ENCODE measurements around the gene GALNTL6. TPM values are rescaled to one million over a fixed set of nuclear protein-coding genes. Genes with fewer than 3 reads are reported as not detected.

Gene GALNTL6
- total RNA-seq, 1 donor from 2014 or later, result 10.0 TPM

DNA sequence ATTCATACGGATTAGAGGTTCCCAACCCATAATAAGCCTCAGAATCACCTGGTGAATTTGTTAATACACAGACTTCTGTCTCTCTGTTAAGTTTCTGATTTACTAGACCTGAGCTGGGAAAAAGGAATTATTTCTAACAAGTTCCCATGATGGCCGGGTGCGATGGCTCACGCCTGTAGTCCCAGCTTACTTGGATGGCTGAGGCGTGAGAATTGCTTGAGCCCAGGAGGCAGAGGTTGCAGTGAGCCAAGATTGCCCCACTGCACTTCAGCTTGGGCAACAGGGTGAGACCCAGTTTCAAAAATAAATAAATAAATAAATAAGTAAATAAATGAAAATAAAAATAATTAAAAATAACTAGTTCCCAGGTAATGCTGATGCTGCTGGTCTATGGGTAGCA, 412.3 kb downstream of the GALNTL6 start:
- no peak for DNase-seq

DNA sequence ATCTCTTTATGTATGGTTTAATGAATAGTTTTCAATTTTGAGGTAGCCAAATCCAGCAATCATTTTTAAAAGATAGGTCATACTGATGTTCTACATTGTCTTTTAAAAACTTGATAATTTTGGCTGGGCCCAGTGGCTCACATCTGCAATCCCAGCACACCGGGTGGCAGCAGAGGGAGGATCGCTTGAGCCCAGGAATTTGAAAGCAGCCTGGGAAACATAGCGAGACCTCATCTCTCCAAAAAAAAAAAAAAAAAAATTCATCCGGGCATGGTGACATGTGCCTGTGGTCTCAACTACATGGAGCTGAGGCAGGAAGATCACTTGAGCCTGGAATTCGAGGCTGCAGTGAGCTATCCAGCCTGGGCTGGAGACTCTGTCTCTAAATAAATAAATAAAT, 419.8 kb downstream of the GALNTL6 start:
- no peak for DNase-seq

DNA sequence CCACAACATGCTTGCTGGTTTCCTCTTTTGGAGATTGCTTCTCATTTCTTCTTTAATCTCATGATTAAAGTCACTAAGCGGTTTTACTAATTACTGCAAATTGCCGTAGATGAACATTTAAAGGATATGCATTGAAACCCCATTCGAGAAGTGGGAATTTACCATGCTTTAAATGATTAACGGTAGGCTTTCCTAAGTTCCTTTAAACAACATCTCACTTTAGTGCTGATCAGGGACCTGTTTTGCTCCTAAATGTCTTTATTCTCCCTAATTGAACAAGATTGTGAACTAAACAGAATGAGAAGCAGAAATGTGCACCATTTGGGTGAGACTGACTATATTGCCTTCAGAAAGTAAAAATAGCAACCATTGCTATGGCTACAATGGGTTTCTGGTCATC, 430.3 kb downstream of the GALNTL6 start:
- DNase-seq, result no peak

DNA sequence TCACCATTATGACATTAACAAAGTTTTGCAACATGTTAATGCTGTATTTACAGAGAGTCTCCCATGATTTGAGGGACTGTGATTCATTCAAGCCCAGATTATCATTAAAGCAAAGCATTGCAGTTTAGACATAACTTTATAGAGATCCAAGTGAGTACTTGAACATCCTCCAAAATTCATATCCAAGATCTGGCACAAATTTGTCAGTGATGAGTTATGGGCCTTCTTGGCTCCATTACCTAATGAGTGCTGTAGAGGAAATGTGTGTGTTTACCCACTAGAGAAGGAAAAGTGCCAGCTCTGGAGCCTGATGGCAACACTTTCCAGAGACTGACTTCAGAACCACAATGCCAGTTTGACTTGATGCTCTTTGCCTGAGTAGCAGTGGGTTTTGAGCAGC, 432.3 kb downstream of the GALNTL6 start:
- no peak for DNase-seq

DNA sequence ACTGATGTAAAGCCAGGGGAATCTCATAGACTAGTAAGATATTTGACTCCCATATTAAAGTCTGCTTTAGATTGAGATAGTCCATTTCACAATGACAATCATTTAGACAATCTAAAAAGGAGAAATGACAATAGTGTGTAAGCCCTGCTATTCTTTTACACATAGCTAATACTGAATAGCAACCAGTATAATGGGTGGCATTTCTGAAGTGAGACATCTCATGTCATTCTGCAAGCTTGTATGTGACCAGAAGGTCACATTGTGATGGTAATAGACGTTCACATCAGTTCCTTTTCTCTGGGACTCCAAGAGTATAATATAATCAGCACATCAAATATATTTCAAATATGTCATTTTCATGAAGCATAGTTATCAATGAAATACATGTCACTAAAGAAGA, 440.2 kb downstream of the GALNTL6 start:
- DNase-seq, result no peak

DNA sequence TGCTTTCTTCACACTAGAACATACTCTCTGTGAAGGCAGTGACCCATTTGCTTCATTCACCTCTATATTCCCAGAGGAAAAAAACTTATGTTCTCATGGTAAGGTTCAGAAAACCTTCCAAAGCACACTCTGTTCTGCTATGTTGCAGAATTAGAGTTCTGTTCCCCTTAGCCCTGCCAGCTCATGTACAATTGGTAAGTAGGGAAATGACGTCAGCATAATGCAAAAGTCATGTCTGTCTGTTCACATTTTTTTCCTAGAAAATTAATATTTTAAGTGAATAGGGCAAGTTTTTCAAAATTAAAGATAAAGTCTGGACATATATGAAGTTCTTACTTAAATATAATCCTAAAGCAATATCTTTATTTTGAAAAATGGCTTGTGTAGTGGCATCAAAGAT, 443.6 kb downstream of the GALNTL6 start:
- no peak for DNase-seq

DNA sequence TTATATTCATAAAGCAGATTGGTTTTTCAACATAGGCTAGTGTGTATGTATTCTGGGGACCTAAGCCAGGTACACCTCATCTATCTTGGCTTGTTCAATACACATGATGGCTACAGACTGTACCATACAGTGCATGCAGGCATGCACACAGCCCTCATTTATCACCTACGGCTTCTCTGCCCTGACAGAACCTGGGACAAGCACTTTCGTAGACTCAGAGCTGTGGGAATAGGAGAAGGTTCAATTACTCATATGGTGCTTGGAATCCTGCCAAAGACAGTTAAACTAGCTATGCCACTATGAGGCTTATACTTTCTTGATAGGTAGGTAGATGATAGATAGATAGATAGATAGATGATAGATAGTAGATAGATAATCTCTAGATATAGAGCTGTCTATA, 457.2 kb downstream of the GALNTL6 start:
- no peak for DNase-seq

DNA sequence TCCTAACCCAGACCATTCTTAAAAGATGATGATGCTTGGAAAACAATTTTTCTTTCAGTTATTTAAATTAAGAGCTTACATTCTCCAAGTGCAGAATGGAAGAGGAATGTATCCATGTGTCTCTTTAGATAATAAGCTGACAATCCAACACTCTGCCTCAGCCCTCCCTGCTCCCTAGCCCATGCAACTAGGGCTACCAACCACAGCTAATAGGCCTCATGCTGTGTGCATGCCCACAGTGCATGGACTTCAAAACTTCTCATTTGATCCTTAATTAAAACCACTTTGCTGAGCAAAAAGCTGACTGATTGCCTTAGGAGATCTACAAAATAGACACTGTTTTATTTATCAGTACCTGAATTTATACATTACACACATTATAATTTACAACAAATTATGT, 473.9 kb downstream of the GALNTL6 start:
- no peak for DNase-seq

DNA sequence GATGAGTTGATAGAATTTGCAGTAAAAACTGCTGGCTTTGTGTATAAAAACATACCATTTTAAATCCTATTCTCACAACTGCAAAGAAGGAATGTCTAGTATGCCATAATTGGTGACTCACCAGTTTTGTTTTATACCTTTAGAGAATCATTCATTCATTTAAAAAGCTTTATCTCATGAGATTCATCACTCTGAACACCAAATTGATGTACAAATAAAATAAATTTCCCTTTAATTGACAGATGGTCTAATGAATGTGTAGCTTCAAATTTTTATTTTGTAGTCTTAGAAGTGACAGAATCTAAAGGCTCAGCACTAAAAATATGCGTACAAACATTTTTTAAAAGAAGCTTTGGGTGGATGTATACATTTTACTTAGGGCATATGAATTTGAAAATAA, 492.5 kb downstream of the GALNTL6 start:
- DNase-seq, result no peak

DNA sequence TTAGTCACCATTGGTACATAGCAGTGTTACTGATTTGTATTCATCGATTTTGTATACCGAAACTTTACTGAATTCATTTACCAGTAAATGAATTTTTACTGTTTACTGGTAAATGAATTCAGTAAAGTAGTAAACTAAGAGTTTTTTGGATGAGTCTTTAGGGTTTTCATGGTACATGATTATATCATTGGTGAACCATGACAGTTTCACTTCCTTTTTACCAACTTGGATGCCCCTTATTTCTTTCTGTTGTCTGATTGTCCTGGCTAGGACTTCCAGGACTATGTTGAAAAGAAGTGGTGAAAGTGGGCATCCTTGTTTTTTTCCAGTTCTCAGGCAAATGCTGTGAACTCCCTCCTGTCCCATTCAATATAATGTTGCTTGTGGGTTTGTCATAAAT, 494.9 kb downstream of the GALNTL6 start:
- DNase-seq, result no peak

DNA sequence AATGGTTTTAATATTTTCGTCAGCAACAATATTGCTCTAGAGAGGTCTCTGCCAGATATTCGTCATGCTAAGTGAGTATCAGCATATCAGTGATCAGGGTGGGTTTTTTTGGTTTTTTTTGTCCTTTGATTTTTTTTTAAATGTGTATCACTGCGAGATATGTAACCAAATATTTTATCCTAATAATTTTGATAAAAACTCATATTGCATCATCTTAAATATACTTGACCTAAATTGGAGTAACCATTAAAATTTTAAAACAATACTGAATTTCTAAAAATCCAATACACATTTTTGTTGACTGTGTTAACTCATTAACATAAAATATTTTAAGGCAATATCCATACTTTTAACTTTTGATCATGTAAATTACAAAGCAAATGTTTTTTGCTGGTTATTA, 498.5 kb downstream of the GALNTL6 start:
- no peak for DNase-seq

DNA sequence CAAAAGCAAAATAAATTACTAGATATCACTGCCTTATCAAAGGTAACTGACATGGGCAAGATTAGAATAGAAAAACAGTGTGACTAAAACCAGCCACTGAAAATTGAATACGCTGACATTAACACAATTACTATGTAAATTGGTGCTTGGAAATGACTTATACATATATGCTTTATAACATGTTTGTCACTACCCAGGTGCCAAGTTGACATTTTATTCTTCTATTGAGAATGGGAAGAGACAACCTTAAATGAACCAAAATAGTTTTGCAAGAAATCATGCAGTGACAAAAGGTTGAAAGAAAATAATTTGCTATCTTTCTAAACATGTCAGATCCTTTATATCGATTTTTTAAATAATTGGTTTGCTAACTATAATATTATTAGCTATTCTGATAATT, 510.1 kb downstream of the GALNTL6 start:
- no peak for DNase-seq

DNA sequence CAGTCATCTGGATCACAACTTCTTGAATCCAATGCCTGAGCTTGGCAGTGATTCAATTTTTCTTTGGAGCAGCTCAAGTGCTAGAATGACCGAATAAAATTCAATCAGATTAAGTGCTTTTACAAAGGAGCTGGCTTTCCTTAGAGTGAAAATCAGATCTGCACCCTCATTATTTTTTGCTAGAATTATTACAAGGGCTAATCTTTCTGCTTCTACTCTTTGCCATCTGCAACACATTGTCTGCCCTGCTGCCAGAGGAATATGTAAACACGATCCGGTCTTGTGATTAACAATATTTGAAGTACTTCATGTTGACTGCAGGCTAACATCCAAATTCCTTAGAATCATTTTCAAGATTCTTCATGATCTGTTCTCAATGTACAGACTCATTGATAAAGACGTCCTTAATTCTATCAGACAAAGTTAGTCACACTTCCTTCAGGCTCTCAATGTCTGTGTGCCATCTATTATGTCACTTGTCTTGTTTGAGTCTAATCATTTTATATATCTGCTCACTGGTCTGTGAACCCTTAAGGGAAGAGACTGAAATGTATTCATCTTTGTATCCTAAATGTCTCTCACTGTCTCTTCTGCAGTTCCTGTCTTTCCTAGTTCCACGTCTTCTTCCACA, 531.2 kb downstream of the GALNTL6 start:
- DNase-seq, result no peak

DNA sequence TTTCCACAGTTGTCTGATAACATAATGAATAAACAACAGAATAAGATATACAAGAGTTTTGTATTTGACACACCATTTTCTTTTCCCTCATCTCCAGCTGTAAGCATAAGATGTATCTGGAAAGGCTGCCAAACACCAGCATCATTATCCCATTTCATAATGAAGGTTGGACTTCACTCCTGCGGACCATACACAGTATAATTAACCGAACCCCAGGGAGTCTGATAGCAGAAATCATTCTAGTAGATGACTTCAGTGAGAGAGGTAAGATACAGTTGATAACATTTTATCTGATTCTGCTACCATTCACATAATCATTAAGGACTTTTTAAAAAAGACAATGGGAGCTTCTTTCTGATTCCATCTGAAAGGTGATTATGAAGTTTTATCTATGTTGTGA, 535.2 kb downstream of the GALNTL6 start:
- DNase-seq, result no peak

DNA sequence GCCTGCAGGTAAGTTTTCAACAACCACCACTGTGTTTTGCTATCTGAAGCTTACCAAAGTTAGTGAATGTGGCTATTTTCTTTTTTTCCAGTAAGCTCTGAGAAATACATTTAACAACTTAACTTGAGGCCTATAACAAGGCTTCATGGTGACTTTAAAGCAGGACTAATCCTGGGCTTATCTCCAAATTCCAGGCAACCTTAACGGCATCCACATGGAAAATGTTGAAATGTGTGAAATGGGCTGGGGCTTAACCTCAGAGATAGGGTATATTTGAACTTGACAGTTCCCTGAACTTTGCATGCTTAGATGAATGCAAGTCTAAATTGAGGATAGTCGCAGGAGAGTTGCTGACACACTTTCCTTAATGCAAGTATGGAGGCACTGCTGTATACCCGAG, 539.2 kb downstream of the GALNTL6 start:
- no peak for DNase-seq

DNA sequence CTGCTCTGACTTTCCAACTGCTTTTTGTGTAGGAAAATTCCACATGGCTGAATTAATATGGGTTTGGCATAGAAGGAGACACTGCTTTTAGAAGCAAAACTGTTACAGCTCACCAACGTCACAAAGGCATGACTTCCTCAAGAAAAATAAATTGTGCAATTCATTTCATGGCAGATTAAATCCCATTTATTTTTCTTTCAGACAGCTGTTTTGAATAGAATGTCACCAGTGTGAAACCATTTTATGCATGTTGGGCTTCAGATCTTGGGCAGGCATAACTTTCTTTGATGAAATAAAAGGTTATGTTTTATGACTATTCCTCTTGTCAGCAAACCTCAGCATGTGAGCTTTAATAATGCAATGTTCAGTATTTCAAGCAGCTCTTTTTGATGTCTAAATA, 542.8 kb downstream of the GALNTL6 start:
- DNase-seq, result no peak

DNA sequence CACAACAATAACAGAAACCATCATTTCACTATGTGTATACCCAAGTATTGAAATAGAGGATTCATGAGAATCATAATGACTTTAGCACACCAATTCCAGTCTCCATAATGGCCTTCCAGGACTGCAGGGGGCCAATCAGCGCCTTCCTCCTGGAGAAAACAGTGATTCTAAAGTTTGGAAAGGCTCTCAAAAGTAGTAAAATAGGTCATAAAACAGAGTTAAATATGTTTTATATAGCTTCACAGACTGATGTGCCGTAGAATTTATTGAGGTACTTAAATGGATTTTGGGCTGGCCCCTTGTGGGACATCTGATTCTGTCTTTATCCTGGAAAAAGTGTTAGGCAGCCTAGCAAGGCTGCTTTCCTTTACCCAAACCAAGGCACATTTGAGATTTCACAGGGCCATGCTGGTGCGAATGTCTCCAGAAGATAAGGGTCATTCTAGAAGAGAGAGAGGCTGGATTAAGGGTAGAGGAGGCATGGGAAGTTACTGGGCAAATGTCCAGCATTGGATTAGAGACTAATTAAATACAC, 543.9 kb downstream of the GALNTL6 start:
- DNase-seq, result no peak

DNA sequence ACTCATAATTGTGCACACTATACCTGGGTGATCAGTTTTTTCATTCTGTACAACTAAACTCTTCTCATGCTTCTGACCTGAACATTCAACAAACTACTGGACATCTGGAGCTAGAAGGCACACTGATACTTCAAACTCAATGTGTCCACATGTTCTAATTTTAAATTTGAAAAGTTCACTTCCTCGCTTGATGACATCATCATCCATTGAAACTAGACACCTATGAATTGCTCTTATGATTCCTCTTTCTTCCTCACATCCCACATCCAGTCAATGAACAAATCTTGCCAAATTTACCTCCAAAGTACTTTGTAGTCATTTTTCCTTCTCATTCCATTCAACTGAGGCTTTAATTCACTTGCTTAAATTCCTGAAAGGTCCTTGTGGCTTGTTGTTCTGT, 549.4 kb downstream of the GALNTL6 start:
- no peak for DNase-seq

DNA sequence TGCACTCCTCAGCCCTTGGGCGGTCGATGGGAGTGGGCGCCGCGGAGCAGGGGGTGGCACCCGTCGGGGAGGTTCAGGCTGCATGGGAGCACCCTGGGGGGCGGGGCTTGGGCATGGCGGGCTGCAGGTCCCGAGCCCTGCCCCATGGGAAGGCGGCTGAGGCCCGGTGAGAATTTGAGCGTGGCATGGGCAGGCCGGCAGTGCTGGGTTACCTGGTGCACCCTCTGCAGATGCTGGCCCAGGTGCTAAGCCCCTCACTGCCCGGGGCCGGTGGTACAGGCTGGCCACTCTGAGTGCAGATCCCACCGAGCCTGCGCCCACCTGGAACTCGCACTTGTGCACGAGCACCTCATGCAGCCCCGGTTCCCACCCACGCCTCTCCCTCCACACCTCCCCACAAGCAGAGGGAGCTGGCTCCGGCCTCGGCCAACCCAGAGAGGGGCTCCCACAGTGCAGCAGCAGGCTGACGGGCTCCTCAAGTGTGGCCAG, 556.3 kb downstream of the GALNTL6 start:
- no peak for DNase-seq

DNA sequence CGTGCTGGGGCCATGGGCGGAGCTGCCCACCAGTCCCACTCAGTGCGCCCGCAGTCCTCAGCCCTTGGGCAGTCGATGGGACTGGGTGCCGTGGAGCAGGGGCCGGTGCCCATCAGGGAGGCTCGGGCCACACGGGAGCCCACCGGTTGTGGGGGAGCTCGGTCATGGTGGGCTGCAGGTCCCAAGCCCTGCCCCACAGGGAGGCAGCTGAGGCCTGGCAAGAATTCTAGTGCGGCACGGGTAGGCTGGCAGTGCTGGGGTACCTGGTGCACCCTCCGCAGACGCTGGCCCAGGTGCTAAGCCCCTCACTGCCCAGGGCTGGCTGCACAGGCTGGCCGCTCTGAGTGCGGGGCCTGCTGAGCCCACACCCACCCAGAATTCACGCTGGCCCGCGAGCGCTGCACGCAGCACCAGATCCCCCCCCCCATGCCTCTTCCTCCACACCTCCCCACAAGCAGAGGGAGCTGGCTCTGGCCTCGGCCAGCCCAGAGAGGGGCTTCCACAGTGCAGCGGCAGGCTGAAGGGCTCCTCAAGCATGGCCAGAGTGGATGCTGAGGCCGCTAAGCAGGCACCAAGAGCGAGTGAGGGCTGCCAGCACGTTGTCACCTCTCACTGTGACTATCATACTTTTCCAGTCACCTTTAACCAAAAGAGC, 564.4 kb downstream of the GALNTL6 start:
- no peak for DNase-seq

DNA sequence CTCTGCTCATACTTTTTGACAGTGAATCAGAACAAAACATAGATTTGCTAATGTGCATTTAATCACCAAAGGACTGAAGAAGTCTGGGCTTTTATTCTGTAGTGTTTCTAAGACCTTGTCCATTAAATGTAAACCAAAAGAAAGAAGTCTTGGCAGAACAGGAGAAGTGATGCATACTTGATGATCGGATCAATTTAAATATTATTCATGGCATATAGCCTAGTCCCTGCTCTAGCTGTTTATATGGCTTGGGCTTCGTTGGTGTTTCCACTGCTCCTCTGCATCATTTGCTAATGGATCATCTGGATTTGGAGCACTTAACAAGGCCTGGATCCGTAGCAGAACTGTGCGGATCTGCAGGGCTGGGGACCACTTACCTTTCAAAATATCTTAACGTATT, 566.6 kb downstream of the GALNTL6 start:
- DNase-seq, result no peak

DNA sequence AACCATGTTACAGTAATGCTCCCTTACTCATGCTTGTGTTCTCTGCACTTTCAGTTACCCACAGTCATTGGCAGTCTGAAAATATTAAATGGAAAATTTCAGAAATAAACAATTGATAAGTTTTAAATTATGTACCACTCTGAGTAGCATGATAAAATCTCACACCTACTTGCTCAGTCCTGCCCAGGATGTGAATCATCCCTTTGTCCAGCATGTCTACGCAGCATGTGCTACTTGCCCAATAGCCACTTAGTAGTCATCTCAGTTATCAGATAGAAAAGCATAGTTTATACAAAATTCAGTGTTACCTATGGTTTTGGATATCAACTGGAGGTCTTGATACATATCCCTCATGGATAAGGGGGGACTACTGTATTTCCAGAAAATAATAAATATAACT, 577.1 kb downstream of the GALNTL6 start:
- no peak for DNase-seq

DNA sequence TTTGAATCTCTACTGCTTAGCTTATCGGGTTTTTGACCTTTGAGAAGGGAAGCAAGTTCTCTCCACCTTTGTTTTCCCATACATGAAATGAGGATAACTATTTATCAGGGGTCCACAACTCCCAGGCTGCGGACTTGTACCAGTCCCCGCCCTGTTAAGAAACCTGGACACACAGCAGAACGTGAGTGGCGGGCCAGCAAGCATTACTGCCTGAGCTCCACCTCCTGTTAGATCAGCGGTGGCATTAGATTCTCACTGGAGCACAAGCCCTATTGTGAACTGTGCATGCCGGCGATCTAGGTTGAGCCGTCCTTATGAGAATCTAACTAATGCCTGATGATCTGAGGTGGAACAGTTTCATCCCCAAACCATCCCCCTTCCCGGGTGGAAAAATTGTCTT, 579.5 kb downstream of the GALNTL6 start:
- no peak for DNase-seq

DNA sequence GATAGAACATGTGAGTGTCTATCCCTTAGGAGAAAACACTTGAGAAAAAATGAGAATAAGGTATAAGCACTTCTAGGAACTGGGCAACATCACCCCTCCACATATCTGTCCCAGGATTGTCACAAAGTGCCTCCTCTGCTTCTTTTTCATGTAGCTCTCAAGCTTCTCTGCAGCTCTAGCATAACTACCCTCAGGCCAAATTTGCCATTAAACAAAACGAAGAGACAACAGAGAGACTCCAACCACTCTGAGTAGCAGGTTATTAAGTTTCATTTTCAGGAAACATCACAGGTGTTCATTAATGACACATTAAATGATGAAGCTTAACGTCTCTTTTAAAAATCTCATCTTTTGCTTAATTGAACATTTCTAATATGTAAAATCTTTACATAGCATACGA, 580.0 kb downstream of the GALNTL6 start:
- DNase-seq, result no peak
